Fibroblast of mammary gland (primary cell): ENCODE measurements around the gene PIP5K1C.

ENCODE experiments used
- DNase-seq: peaks from one replicate; pipeline ENCODE4 v3.0.0-alpha.2; 2010; ENCODE audit warnings: low read depth
- H3K4me3 ChIP-seq: 2 replicates; pipeline ENCODE4 v1.5.1; 2011; ENCODE audit warnings: low read depth, mild to moderate bottlenecking, low read length, moderate library complexity; ENCODE audit not compliant: control insufficient read depth
- TF ChIP-seq, protein P1 (sequence below): conservative IDR thresholded peaks from 2 replicates; pipeline ENCODE4 v1.5.1; 2011; ENCODE audit warnings: low read depth, low read length, inconsistent platforms; ENCODE audit not compliant: control insufficient read depth, insufficient read depth

PIP5K1C gene

DNA sequence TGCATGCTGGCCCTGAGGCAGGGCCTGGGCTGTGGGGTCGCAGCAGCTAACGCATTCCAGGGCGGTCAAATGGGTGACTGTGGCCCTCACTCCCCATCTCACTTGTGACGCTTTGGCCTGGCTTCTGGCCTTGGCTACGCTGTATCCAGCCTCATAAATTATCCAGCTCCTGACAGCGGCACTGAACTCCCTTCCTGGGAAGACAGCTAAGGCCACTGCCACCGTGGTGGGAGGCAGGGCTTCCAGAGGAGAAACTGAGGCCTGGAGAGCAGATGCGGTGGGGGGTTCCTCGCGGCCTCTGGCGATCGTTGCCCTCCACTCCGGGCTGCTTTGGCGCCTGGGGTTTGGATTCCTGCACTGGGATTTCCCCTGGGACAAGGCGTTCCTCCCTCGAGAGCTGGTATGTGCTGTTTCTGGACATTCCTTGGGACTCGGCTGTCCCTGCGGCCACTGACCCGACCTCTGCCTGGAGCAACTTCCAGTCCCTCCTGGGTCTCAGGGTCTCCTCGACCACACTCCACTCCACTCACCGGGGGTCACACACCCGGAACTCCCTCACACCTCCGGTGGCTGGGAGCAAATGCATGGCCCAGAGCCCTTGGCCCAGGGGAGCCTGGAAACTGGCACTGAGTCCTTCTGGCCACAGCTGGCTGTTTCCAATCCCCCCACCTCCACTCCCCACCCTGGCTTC lies 97.0 kb downstream of the PIP5K1C start:
- TF ChIP-seq, protein P1, sequence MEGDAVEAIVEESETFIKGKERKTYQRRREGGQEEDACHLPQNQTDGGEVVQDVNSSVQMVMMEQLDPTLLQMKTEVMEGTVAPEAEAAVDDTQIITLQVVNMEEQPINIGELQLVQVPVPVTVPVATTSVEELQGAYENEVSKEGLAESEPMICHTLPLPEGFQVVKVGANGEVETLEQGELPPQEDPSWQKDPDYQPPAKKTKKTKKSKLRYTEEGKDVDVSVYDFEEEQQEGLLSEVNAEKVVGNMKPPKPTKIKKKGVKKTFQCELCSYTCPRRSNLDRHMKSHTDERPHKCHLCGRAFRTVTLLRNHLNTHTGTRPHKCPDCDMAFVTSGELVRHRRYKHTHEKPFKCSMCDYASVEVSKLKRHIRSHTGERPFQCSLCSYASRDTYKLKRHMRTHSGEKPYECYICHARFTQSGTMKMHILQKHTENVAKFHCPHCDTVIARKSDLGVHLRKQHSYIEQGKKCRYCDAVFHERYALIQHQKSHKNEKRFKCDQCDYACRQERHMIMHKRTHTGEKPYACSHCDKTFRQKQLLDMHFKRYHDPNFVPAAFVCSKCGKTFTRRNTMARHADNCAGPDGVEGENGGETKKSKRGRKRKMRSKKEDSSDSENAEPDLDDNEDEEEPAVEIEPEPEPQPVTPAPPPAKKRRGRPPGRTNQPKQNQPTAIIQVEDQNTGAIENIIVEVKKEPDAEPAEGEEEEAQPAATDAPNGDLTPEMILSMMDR, result no peak
- H3K4me3 ChIP-seq, result no peak overlapping the region
- DNase-seq, result no peak

- H3K4me3 ChIP-seq, result no peak overlapping the region
- DNase-seq, result no peak
- TF ChIP-seq, protein P1, result no peak
Measured at GRCh38 chr19:3601021-3601420, 99.2 kb downstream of the PIP5K1C start.

DNA sequence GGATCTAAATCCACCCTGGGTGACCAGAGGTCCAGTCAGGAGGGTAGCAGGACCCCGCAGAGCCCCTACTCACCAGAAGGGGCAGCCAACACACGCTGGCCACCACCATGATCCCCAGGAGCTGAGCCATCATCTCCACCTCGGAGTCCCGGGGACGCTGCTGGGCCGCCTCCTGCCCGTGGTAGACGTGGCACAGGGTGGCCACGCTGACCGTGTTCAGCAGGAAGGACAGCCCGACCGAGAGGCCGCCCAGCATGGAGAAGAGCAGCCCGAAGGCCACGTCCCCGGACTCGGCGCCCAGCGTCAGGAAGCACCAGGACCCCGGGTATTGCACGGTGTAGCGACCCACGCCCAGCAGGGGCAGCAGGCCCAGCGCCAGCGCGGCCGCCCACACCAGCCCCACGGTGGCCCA lies 100.5 kb downstream of the PIP5K1C start:
- no peak overlapping the region for H3K4me3 ChIP-seq
- TF ChIP-seq, protein P1, result no peak
- DNase-seq, result no peak

DNA sequence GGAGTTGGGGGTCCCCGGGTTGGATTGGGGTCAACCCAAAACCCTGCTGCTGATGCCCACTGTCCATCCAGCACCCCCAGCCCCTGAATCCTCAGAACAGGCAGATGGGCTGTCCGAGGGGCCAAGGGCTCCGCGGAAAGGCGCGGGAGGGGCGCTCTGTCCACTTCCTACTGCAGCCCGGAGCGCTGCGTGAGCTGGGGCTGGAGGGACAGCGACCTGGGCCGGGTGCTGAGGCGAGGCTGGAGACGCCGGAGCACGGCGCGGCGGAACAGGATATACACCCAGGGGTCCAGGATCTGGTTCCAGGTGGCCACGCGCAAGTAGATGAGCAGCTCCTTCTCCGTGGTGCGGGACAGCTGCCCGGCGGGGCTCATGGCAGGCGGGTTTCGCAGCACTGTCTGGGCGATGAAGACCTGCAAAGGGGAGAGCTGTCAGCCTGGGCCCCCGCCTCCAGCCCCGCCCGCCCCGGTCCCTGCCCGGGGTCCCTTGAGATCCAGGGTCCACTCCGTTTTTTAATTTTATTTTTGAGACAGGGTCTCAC lies 104.7 kb downstream of the PIP5K1C start:
- TF ChIP-seq, protein P1, result no peak
- no peak overlapping the region for H3K4me3 ChIP-seq
- DNase-seq, result no peak

DNA sequence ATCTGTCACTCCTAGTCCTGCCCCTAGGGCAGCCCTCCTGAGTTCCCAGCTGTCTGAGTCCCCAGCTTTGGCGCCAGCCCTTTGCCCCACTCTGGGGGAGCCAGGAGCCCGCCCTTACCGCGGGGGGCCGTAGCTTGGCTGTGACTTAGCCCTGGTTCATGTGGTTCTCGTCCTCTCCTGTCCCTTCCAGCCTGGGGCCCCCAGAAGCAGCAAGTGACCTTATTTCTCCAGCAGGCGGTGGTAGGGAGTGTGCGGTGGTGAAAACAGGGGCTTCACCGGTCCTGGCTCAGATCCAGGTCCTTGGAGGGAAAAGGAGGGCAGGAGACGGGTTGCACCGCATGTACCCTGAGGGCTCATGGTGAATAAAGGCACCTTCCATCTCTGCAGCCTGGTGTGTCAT lies 107.1 kb downstream of the PIP5K1C start:
- TF ChIP-seq, protein P1, result no peak
- no peak overlapping the region for H3K4me3 ChIP-seq
- DNase-seq, result no peak

DNA sequence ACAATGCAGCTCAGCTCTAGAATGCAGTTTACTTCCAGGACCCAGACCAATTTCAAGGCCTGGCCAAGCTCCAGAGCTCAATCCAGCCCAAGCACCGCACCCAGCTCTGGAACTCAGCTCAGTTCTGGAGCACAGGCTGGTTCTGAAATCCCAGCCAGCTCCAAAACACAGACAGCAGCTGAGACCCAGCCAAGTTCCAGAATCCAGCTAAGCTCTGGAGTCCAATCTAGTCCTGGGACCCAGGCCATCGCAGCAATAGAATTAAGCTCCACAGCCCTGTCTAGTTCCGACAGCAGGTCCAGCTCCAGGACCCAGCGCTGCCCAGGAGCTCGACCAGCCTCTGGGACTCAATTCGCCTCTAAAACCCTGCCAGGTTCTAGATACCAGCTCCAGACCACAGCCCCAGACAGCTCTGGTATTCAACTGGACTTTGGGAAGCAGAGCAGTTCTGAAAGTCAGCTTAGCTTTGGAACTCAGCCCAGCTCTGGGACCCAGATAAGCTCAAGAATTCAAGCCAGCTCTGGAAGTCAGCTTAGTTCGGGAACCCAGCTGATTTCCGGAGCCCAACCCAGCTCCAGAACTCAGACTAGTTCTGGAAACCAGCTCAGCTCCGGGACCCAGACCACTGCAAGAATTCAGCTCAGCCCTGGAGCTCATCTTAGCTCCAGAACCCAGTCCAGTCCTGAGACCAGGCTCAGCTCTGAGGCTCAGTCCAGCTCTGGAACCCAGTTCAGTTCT lies 108.2 kb downstream of the PIP5K1C start:
- TF ChIP-seq, protein P1, result no peak
- no peak overlapping the region for H3K4me3 ChIP-seq
- DNase-seq, result no peak
